Osteoblast (primary cell): ENCODE data around the gene GPR15. TPM values are rescaled to one million over a fixed set of nuclear protein-coding genes. Genes with fewer than 3 reads are reported as not detected.

ENCODE experiments used
- DNase-seq: peaks from one replicate; pipeline ENCODE4 v3.0.0; 2011; ENCODE audit warnings: low spot score, mixed read lengths; ENCODE audit not compliant: insufficient read length; ENCODE audit errors: missing footprints
- H2AFZ ChIP-seq: 2 replicates; pipeline ENCODE4 v1.6.0; 2011; ENCODE audit warnings: mild to moderate bottlenecking, low read length
- H3K27ac ChIP-seq: 2 replicates; pipeline ENCODE4 v1.5.1; 2011; ENCODE audit warnings: mild to moderate bottlenecking, low read depth, low read length, moderate library complexity
- H3K27me3 ChIP-seq: 2 replicates; pipeline ENCODE4 v1.6.0; 2012; ENCODE audit warnings: mild to moderate bottlenecking, control low read depth, inconsistent platforms, low read length, moderate library complexity; ENCODE audit not compliant: insufficient read depth
- H3K36me3 ChIP-seq: 2 replicates; pipeline ENCODE4 v1.5.1; 2011; ENCODE audit warnings: mild to moderate bottlenecking, low read length, control low read depth, moderate library complexity; ENCODE audit not compliant: insufficient read depth
- H3K4me1 ChIP-seq: 2 replicates; pipeline ENCODE4 v1.5.1; 2011; ENCODE audit warnings: mild to moderate bottlenecking, low read length, control low read depth, moderate library complexity; ENCODE audit not compliant: insufficient read depth
- H3K4me2 ChIP-seq: 2 replicates; pipeline ENCODE4 v1.6.0; 2011; ENCODE audit warnings: mild to moderate bottlenecking, low read length; ENCODE audit not compliant: insufficient read depth
- H3K4me3 ChIP-seq: fragments of 200-600 bp; sonication (generic); 3 replicates; pipeline ENCODE4 v1.5.1; 2012; ENCODE audit warnings: mild to moderate bottlenecking, low read length, inconsistent platforms; ENCODE audit not compliant: insufficient read depth
- H3K79me2 ChIP-seq: 2 replicates; pipeline ENCODE4 v1.6.0; 2012; ENCODE audit warnings: mild to moderate bottlenecking, low read length, control low read depth, inconsistent platforms; ENCODE audit not compliant: insufficient read depth
- H3K9me3 ChIP-seq: 2 replicates; pipeline ENCODE4 v1.5.1; 2011; ENCODE audit warnings: low read depth, low read length, control low read depth
- H4K20me1 ChIP-seq: 2 replicates; pipeline ENCODE4 v1.6.0; 2012; ENCODE audit warnings: mild to moderate bottlenecking, low read length, control low read depth; ENCODE audit not compliant: insufficient read depth
- total RNA-seq: library from RNA; depleted of rRNA; stranded (reverse); fragments of >200 nt; gene quantifications from 2 replicates; pipeline ENCODE4 v1.2.3, GENCODE V29; 2012
- TF ChIP-seq, protein P1 (sequence below): IDR thresholded peaks from 2 replicates; pipeline ENCODE4 v1.5.1; 2011; ENCODE audit warnings: mild to moderate bottlenecking, low read depth, low read length, moderate library complexity; ENCODE audit errors: extremely low read depth

GPR15 gene
- total RNA-seq, 1 donor: not detected

DNA sequence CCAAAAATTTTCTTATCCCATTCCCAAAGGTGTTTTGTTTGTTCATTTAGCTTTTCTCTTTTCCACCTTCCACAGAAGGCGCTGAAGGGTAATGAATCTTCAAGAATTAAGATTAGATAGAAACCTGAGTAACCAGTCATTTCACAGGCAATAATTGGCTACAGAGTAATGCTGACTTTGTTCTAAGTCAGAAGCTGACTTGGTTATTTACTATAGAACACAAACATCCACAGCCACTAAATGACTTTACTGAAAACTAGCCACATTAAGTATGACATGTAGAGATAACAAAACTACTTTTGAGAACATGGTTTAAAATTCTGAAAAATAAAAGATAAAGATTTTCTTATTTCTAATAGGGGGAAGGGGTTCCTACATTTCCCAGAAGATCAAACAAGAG lies 16.8 kb upstream of the GPR15 start:
- no peak for DNase-seq
- Histone ChIP-seq H4K20me1 (peaks cover 6% of the 10 kb centered on the region), H2AFZ (no peak overlapping the region), H3K4me3 (no peak overlapping the region), H3K79me2 (peaks cover 22% of the 10 kb centered on the region), H3K36me3 (peaks cover 25% of the 10 kb centered on the region), H3K9me3 (no peaks in the 10 kb centered on the region), H3K4me1 (peaks cover 4% of the 10 kb centered on the region), H3K27ac (no peak overlapping the region), H3K4me2 (no peak overlapping the region), H3K27me3 (no peaks in the 10 kb centered on the region)
- TF ChIP-seq, protein P1, sequence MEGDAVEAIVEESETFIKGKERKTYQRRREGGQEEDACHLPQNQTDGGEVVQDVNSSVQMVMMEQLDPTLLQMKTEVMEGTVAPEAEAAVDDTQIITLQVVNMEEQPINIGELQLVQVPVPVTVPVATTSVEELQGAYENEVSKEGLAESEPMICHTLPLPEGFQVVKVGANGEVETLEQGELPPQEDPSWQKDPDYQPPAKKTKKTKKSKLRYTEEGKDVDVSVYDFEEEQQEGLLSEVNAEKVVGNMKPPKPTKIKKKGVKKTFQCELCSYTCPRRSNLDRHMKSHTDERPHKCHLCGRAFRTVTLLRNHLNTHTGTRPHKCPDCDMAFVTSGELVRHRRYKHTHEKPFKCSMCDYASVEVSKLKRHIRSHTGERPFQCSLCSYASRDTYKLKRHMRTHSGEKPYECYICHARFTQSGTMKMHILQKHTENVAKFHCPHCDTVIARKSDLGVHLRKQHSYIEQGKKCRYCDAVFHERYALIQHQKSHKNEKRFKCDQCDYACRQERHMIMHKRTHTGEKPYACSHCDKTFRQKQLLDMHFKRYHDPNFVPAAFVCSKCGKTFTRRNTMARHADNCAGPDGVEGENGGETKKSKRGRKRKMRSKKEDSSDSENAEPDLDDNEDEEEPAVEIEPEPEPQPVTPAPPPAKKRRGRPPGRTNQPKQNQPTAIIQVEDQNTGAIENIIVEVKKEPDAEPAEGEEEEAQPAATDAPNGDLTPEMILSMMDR: no peak

DNA sequence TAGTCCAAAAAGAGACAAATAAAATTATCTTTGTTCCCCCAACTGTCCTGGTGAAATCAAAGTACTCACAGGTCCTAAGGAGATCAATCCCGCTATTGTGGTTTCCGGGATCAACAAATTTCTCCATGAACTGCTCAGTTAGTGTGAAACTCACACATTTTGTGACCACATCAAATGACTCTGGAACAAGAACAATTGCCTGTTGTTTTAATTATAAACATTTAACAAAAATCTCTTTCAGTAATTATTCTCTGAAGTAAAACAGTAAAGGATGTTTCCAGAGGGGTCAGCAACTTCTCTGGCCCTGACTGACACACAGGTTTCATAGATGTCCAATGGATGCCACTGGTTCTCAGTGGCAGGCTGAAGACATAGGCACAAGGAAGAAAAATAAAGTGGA lies 13.0 kb upstream of the GPR15 start:
- TF ChIP-seq, protein P1: no peak
- Histone ChIP-seq H3K9me3 (no peaks in the 10 kb centered on the region), H3K27ac (no peak overlapping the region), H3K4me1 (peaks cover 5% of the 10 kb centered on the region), H3K4me3 (no peak overlapping the region), H2AFZ (no peak overlapping the region), H3K79me2 (peaks cover 48% of the 10 kb centered on the region), H3K4me2 (no peak overlapping the region), H3K27me3 (no peaks in the 10 kb centered on the region), H3K36me3 (peaks cover 31% of the 10 kb centered on the region), H4K20me1 (peaks cover 6% of the 10 kb centered on the region)
- DNase-seq: no peak

DNA sequence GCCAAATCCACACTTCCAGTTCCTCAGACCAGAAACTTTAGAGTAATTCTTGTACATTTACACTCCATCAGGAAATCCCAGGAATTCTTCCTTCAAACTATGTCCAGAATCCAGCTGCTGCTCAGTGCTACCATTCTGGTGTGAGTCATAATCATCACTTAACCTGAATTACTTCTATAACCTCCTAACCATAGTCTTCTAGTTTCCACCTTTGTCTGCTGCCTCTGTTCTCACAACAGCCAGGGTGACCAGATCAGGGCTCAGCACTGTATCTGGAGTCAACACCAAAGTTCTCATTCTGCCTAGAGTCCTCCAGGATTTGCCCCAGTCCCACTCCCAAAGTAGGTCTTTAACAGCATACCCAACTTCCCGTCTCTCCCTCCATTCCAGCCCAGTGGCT lies 12.4 kb upstream of the GPR15 start:
- no peak for DNase-seq
- Histone ChIP-seq H3K79me2 (peaks cover 48% of the 10 kb centered on the region), H2AFZ (no peak overlapping the region), H4K20me1 (peaks cover 6% of the 10 kb centered on the region), H3K4me1 (peaks cover 5% of the 10 kb centered on the region), H3K27me3 (no peaks in the 10 kb centered on the region), H3K27ac (no peak overlapping the region), H3K4me2 (no peak overlapping the region), H3K4me3 (no peak overlapping the region), H3K36me3 (peaks cover 31% of the 10 kb centered on the region), H3K9me3 (no peaks in the 10 kb centered on the region)
- TF ChIP-seq, protein P1: no peak

DNA sequence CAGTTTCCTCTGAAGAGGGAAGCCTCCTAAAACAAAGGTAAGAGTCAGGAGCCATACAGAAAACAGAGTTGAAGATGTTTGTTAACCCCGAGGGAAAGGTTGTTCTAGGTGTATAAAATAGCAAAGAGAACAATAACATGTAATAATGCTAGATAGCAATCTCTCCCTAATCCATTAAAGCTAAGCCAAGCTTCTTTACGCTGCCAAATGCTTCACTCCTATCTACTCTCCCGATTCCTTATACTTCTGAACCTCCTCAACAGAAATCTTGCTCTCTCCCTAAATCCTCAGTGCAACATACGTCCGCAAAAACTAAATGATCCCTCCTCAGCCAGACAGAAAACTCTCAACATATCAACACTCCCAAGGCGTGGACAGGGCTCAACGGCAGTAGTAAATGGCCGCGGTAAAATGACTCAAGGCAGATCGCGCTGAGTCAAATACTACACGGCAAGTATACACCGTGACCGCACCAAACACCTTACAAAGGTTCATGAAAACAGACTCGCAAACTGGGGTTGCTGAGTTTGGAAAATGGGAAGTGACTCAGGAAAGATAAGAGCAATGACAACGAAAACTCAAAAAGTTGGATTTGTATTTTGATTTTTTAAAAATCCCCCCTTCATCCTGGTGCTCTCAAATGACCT lies 9.8 kb upstream of the GPR15 start:
- peak overlapping the region; percentile 86 for H3K27ac ChIP-seq
- peaks cover 13% of the 10 kb centered on the region for H3K36me3 ChIP-seq
- peaks cover 45% of the 10 kb centered on the region for H3K79me2 ChIP-seq
- peak; percentile 38 for DNase-seq
- H3K27me3 ChIP-seq: no peaks in the 10 kb centered on the region
- peak overlapping the region; percentile 90 for H3K4me2 ChIP-seq
- H3K4me3 ChIP-seq: peak overlapping the region; percentile 79
- peak overlapping the region; percentile 88 for H2AFZ ChIP-seq
- TF ChIP-seq, protein P1: no peak
- H3K4me1 ChIP-seq: peaks cover 5% of the 10 kb centered on the region
- peaks cover 6% of the 10 kb centered on the region for H4K20me1 ChIP-seq
- no peaks in the 10 kb centered on the region for H3K9me3 ChIP-seq
